NCI-H146 treated with DMSO at 0.1 percent for 48 hours (cell line): Measurements from ENCODE around the gene PGLYRP3.
"Not testable (repeated sequence)": the region's sequence is repeated elsewhere in the genome, so short reads cannot be mapped to it uniquely, and the experiment has no call there.

Source experiments
- DNase-seq: peaks from one replicate; lab custom pipeline; 2025; ENCODE audit not compliant: unreplicated experiment; lab: John Stamatoyannopoulos, UW

The PGLYRP3 gene

DNA sequence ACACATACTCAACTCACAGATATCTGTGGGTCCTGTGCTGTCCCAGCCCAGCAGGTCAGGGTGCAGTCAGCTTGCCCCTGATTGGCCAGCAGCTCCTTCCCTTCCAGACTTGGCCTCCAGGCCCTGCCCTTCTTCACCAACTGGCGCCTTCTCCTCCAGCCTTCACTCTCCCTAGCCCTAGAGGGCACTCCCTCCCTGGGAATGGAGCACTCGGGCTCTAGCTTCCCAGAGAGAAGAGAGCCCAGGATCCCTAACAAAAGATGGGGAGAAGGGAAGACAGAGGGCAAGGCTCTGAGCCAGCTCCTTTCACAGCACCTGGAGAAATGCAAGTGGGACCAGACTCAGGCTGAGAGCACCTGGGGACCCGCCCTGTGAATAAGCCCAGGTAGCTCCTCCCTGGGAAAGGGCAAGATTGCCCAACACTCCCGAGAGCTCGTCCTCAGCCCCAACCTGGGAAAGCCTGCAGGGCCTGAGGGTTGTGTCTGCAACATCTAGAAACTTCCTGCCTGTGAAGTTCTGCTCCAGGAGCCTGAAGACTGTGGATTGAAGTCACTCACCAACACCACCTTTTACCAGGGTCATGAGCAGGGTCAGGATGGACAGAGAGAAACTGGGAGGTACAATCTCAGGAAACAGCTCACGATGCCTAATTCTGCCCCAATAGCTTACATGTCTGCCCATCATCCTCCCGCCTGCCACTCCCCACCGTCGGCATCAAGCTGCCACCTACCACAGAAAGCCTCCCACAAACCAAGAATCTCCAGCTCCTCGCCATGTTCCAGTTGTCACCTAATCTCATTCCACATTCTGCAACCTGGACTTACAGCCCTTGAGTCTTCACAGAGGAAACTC, 36.0 kb upstream of the PGLYRP3 start, which contains the start of gene PGLYRP4:
TSS of gene PGLYRP4 (minus strand) at position 331 of the 852 bp plus-strand sequence. CDS start 909 bp downstream, outside the sequence.
- DNase-seq: no peak

GRCh38 chr1:153347856-153348255, 35.1 kb upstream of the PGLYRP3 start:
- DNase-seq: no peak

GRCh38 chr1:153347049-153347448, 34.3 kb upstream of the PGLYRP3 start:
- not testable (repeated sequence) for DNase-seq

GRCh38 chr1:153346077-153346723, 33.4 kb upstream of the PGLYRP3 start:
- no peak for DNase-seq

DNA sequence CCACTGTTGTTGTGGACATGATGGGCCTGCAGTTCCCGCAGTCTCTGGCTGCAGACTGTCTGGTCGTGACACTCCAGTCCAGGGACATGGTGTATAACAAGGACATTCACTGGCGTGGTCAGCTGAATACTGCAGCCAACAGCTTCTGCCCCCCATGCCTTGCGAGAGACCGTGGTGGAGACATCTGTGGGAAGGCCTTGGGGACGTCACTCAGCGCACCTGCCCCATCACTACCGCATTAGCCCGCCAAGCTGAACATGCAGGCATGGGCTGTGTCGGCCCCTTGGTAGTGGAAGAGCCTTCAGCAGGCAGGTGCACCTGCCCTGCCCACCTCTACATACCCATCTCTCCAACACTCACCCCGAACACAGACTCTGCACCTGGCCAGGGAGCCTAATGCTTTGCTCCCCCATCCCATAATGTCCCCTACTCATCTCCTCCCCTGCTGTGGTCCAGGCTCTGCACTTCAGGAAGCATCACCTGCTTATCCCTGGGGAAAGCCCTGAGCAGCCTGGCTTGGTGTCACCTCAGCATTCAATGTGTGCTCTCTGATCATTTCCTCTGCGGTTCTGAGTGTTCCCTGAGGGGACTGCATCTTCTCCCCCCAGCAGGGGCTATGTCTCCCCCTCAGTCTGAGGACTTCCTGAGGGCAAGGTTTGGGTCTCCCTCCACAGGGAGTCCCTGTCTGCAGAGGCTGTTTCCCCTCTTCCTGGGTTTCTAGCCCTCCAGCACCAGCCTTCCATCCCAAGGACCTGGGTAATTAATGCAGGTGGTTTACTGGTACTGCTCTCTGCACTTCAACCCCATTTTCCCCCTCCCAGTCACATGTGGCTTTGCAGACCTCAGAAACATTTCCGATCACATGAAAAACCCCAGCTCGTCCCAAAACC, 32.7 kb upstream of the PGLYRP3 start:
- DNase-seq: peak; percentile 31

- no peak for DNase-seq
Observed at GRCh38 chr1:153344718-153345025, 31.9 kb upstream of the PGLYRP3 start.

DNA sequence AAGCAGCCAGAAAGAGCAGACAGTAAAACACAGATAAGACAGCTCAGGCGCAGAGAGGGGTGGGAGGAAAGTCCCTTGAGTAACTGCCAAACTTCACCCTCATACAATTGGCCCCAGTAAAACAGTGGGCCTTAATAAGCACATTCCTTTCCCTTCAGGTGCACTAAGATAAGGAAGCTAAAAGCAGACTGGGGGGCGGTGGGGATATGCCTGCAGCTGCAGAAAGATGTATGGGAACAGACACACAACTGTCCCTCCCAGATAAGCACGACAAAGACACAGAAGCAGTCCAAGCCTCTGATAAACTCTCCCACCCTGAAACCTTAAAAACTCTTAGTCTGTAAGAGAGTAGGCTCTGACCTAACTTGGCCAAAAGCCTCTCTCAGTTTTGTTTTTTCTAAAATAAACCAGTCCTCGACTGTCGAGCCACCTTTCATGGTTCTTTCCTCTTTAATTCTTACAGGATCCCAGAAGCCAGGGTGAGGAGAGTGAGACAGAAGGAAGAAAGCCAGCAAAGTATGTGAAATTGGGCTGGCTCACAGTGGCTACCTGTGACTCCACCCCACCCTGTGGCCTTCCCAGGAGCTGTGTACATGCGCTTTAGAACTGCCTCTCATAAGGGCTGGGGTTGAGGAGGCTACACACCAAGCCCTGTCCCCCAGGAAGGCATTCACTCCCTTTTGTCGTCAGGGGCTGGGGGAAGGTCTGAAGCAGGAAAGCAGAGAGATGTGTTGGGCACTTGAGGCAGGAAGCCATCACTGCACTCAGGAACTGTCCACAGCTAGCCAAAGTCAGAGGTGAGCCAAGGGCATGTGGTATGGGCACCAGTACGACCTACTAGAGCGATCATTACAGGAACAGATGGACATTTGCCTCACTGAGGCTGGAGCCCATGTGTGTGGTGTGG, 31.3 kb upstream of the PGLYRP3 start:
- DNase-seq: no peak

DNA sequence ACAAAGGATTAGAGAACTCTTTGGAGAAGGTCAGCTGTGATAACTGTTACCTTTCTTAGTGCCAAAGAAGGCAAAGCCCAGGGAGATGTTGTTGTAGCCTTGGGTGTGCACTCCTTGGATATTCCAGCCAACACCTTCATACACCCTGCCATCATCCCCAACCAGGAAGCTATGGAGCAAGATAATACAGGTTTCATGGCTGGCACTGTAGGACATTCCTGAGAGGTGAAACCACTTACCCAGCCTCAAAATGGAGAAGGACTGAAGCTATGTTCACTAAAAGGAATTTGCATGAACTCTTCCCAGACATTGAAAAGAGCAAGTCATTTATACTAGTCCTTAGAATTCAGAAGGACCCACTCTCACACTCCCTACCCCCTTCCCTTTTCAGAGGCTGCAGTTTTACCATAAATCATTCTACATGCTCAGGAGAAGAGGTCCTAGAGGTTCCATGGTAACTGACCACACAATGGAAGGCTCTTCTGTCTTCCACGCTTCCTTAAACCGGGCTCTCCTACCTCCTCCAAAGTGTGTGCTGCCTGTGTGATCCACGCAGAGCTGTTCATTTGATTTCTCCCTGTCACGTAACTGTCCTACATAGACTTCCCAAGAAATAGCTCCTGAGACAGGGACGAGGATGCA, 30.4 kb upstream of the PGLYRP3 start:
- DNase-seq: no peak

DNA sequence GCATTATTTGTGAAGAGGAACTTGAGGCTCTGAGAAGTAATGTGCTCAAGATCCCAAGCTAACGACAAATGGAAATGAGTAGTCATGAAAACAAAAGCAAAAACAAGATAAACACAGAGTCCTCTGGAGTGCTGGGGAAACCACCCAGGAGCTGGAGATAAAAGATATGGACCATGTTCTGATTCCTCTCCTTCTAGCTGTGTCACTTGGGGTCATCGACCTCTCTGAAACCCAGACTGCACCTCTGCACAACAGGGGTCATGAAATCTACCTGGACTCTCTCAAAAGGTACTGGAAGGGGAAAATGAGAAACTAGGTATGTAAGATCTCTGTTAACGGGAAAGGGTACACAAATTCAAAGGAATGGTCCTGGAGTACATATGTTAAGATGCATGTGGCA, 29.4 kb upstream of the PGLYRP3 start:
- DNase-seq: no peak

DNA sequence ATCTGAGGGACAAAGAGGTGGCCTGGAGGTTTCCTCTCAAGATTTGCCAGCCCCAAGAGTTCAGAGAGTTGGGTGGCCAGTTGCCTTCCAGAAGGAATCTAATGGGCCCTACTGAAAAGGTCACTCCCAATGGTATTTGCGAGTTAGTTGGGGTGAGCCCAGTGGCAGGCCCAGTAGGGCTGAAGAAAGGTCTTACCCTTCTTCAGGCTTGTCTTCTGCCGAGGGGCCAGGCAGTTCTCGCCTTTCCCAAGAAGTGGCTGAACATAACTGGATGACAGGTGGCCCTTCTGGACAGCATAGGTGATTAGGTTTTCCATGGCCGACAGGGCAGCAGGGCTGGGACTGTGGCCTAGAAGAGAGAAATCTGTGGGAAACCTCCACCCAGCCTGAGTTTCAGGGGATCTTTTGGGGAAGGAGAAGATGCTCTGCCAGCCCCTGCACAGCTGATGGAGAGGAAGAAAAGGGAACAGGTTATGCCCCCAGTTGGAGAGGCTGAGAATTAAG, 28.7 kb upstream of the PGLYRP3 start:
- DNase-seq: no peak

DNA sequence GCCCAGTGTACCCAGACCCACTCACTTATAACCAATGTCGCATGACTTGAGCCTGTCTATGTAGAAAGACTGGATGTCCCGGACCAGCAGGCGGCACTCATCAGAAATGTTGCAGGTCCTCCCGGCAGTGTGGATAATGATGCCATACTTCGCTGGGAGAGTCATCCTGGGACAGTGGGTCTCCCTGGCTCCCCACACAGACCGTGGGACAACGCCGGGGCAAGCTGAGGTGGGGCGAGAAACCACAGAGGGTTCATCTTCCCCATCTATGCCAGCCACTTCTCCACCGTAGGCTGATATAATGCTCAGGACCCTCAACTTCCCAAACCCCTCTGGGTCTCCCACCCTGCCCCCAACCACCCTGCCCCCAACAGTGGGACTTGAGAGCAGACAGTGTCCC, 27.6 kb upstream of the PGLYRP3 start:
- no peak for DNase-seq

- no peak for DNase-seq
Observed at GRCh38 chr1:153339802-153340201, 27.1 kb upstream of the PGLYRP3 start.

- no peak for DNase-seq
Observed at GRCh38 chr1:153337980-153338853, 25.5 kb upstream of the PGLYRP3 start.

DNA sequence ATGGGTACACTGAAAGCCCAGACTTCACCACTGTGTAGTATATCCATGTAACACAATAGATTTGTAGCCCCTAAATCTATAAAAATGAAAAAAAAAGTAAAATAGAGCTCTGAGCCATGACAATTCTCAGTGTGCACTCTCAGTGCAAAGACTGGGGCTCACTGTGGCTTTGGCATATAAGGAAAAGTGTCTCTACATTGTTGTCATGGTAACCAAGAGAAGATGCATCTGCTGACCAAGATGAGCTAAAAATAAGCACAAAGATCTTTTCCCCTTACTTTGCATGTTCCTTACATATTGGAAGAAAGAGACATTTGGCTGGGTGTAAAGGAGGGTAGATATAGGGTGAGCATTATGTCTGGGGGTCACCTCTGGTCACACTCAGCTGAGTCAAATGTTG, 23.9 kb upstream of the PGLYRP3 start:
- DNase-seq: no peak

DNA sequence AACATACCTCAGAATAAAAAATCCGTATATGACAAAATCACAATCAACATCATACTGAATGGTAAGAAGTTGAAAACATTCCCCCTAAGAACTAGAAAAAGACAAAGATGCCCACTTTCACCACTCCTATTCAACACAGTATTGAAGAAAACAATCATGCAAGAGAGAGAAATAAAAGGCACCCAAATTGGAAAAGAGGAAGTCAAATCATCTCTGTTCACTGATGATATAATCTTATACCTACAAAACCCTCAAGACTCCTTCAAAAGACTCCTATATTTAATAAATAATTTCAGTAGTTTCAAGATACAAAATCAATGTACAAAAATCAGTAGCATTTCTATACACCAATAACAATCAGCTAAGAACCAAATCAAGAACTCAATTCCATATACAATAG, 21.1 kb upstream of the PGLYRP3 start:
- no peak for DNase-seq

DNA sequence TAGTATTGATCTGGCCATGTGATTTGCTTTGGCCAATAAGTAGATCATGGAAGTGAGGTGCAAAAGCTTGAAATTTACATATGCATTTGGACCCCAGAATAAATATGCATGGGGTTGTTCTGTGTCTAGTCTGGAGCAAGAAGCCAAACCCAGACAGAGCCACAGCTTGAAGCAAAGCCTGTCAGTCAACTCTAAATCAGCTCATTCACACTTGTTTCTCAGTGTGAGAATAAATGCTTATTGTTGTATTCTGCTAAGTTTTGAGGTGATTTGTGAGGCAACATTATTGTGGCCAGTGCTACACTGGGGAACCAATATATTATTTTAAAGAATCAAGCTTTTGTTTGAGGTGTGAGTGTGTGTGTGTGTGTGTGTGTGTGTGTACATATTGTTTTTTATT, 12.2 kb upstream of the PGLYRP3 start:
- DNase-seq: no peak

GRCh38 chr1:153322568-153322967, 9.8 kb upstream of the PGLYRP3 start:
- no peak for DNase-seq

- DNase-seq: not testable (repeated sequence)
Observed at GRCh38 chr1:153318145-153318544, 5.4 kb upstream of the PGLYRP3 start.

GRCh38 chr1:153316013-153316412, 3.3 kb upstream of the PGLYRP3 start:
- DNase-seq: not testable (repeated sequence)
